Measurements from ENCODE around the gene PHTF2. TPM values are rescaled to one million over a fixed set of nuclear protein-coding genes. Genes with fewer than 3 reads are reported as not detected.

Gene PHTF2
- total and polyA plus RNA-seq, 2 donors (not counting 3 experiments of a cell fraction or from before 2014, with no cell fraction given): 13.3 to 21.4 TPM

GRCh38 chr7:77895905-77896304, 97.3 kb downstream of the PHTF2 start:
- intact Hi-C loops (cut with micrococcal nuclease): no loop called here
- no peak for DNase-seq (ENCODE audit: low read depth, low spot score)
- POLR2A ChIA-PET: no interaction called here

More at GRCh38 chr7:77895905-77896304, 97.3 kb downstream of the PHTF2 start:
- no peak overlapping the region for H3K4me2 ChIP-seq (ENCODE audit: insufficient read depth, low read length)
- H3K9ac ChIP-seq (replicated peaks; ENCODE audit: extremely low read depth, insufficient read depth, low read length): no peak overlapping the region
- H3K79me2 ChIP-seq (ENCODE audit: control insufficient read depth, insufficient read depth, low read length): no peaks in the 10 kb centered on the region
- no peaks in the 10 kb centered on the region for H3K27me3 ChIP-seq (ENCODE audit: control insufficient read depth in 2 of 2, insufficient read depth in 2 of 2, low read length in 2 of 2)
- no peak overlapping the region for H3K4me3 ChIP-seq (replicated peaks in 1 of 3; ENCODE audit: insufficient read depth in 1 of 3, low read depth in 1 of 3, low read length in 3 of 3)
- TF ChIP-seq MYC (IDR thresholded peaks at IDR 0.05; ENCODE audit: low read depth, low read length): no peak
- no peak for TF ChIP-seq GATA2 (IDR thresholded peaks at IDR 0.05; ENCODE audit: insufficient read depth, insufficient read length, low read depth, low read length)
- TF ChIP-seq JUN (IDR thresholded peaks at IDR 0.05; ENCODE audit: borderline replicate concordance, insufficient read depth, insufficient read length, low read depth): no peak
- TF ChIP-seq POLR2A (IDR thresholded peaks at IDR 0.05; ENCODE audit: low read depth, low read length): no peak
- TF ChIP-seq EZH2 (IDR thresholded peaks at IDR 0.05; ENCODE audit: borderline replicate concordance, low read depth, low read length, severe bottlenecking): no peak
- no peak for TF ChIP-seq CTCF (IDR thresholded peaks at IDR 0.05; ENCODE audit: extremely low read depth in 1 of 2, insufficient read depth in 1 of 2, low read depth in 1 of 2, low read length in 2 of 2)
- TF ChIP-seq POLR2AphosphoS5 (IDR thresholded peaks at IDR 0.05; ENCODE audit: insufficient read depth, low read depth, low read length): no peak
- no peak for TF ChIP-seq FOS (IDR thresholded peaks at IDR 0.05; ENCODE audit: borderline replicate concordance, insufficient read depth, low read length)
- no peak for TF ChIP-seq MAX (IDR thresholded peaks at IDR 0.05; ENCODE audit: insufficient read depth, insufficient read length)
- H3K36me3 ChIP-seq (ENCODE audit: control insufficient read depth in 2 of 2, extremely low read depth in 1 of 2, insufficient read depth in 2 of 2, low read length in 2 of 2): no peaks in the 10 kb centered on the region
- H2AFZ ChIP-seq (ENCODE audit: low read depth, low read length): no peak overlapping the region
- BruUV-seq (replicated peaks): no TSS peak
- no peak for FAIRE-seq
- CTCF ChIA-PET: interaction anchor here (1.0 kb wide), 1 partner anchor 28 kb away, joined by 3 read pairs; no protein-coding TSS in a partner anchor
- H3K9me1 ChIP-seq (replicated peaks; ENCODE audit: control insufficient read depth, extremely low read depth, insufficient read depth, low read length): no peaks in the 10 kb centered on the region
- H3K4me1 ChIP-seq (ENCODE audit: control insufficient read depth, extremely low read depth, insufficient read depth, low read length): no peaks in the 10 kb centered on the region
- no peaks in the 10 kb centered on the region for H3K9me3 ChIP-seq (replicated peaks; ENCODE audit: control insufficient read depth, insufficient read depth, low read length)
- H3K27ac ChIP-seq (ENCODE audit: insufficient read depth, low read depth, low read length): no peak overlapping the region
- no peaks in the 10 kb centered on the region for H4K20me1 ChIP-seq (replicated peaks; ENCODE audit: control insufficient read depth, extremely low read depth, insufficient read depth, low read length)
- dilution Hi-C loops (cut with MboI; ENCODE audit: extremely low pct_ligation_motif_present, low sequenced_read_pairs): no loop called here
